ENCODE data around the gene TMEM259. TPM values are rescaled to one million over a fixed set of nuclear protein-coding genes. Genes with fewer than 3 reads are reported as not detected.
A peak's percentile ranks its signal among the peaks of the same experiment; 100 is the strongest.

TMEM259 gene
- total and polyA plus RNA-seq, 2 donors (not counting 1 experiment from before 2014, with no cell fraction given) = 373 to 607 TPM

- no peak for TF ChIP-seq EZH2 (IDR thresholded peaks at IDR 0.05; ENCODE audit: borderline replicate concordance, insufficient read depth, low read depth, low read length, poor library complexity, severe bottlenecking)
- TF ChIP-seq, protein P1, sequence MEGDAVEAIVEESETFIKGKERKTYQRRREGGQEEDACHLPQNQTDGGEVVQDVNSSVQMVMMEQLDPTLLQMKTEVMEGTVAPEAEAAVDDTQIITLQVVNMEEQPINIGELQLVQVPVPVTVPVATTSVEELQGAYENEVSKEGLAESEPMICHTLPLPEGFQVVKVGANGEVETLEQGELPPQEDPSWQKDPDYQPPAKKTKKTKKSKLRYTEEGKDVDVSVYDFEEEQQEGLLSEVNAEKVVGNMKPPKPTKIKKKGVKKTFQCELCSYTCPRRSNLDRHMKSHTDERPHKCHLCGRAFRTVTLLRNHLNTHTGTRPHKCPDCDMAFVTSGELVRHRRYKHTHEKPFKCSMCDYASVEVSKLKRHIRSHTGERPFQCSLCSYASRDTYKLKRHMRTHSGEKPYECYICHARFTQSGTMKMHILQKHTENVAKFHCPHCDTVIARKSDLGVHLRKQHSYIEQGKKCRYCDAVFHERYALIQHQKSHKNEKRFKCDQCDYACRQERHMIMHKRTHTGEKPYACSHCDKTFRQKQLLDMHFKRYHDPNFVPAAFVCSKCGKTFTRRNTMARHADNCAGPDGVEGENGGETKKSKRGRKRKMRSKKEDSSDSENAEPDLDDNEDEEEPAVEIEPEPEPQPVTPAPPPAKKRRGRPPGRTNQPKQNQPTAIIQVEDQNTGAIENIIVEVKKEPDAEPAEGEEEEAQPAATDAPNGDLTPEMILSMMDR (IDR thresholded peaks at IDR 0.05) = no peak
- Mint-ChIP-seq H3K4me1 (peaks cover 28% of the 10 kb centered on the region), H3K9me3 (ENCODE audit: insufficient read depth) (no peaks in the 10 kb centered on the region), H3K4me3 (peak overlapping the region; percentile 94), H3K27ac (peak overlapping the region; percentile 91), H3K27me3 (no peaks in the 10 kb centered on the region)
- 2% methylated on average over 44 of the region's 58 CpGs for WGBS (ENCODE audit: insufficient coverage)
- ATAC-seq (ENCODE audit: low read depth) = peak; percentile 42
- Histone ChIP-seq H3K9me3 (ENCODE audit: control extremely low read depth in 1 of 3, control insufficient read depth in 2 of 3, insufficient read depth in 1 of 3, low read length in 2 of 3) (no peaks in the 10 kb centered on the region), H3K79me2 (ENCODE audit: control insufficient read depth, insufficient read depth, low read length) (peaks cover 65% of the 10 kb centered on the region), H3K4me1 (ENCODE audit: control insufficient read depth in 2 of 2, insufficient read depth in 2 of 2, low read length in 2 of 2) (peaks cover 16 to 29% of the 10 kb centered on the region in 2 donors), H3K9ac (ENCODE audit: low read length) (peak overlapping the region; percentile 87), H3K4me2 (replicated peaks; ENCODE audit: low read depth, low read length, poor library complexity, severe bottlenecking) (peak overlapping the region; percentile 91), H3K27me3 (replicated peaks in 1 of 4; ENCODE audit: control extremely low read depth in 1 of 4, control insufficient read depth in 3 of 4, insufficient read depth in 4 of 4, low read length in 3 of 4) (no peaks in the 10 kb centered on the region), H3K27ac (ENCODE audit: low read length in 2 of 2) (peak overlapping the region; percentile 44 to 85), H3K36me3 (replicated peaks in 1 of 2; ENCODE audit: control extremely low read depth in 1 of 2, control insufficient read depth in 1 of 2, extremely low read depth in 1 of 2, insufficient read depth in 2 of 2, low read length in 1 of 2) (peaks cover 0 to 33% of the 10 kb centered on the region in 2 experiments), H4K20me1 (ENCODE audit: control insufficient read depth, insufficient read depth, low read length, poor library complexity, severe bottlenecking) (peaks cover 65% of the 10 kb centered on the region), H2AFZ (ENCODE audit: insufficient read depth, low read depth, low read length, poor library complexity, severe bottlenecking) (peak overlapping the region; percentile 33), H3K4me3 (ENCODE audit: control extremely low read depth in 1 of 5, extremely low read depth in 1 of 5, insufficient read depth in 1 of 5, low read depth in 2 of 5, low read length in 4 of 5) (peak overlapping the region; percentile 60 to 99 (median 87))
- DNase-seq = peak; percentile 65
- ChIA-PET CTCF (interaction anchor here (0.9 to 3.9 kb wide), 9 partner anchors 9 to 216 kb away, joined by 3 to 16 read pairs (median 9); partner anchors contain the start of genes ABCA7, ARHGAP45 and WDR18), POLR2A (interaction anchor here (0.5 to 6.9 kb wide), 14 partner anchors 10 to 300 kb away, joined by 3 to 91 read pairs (median 6); partner anchors contain the start of genes ABCA7 and ARHGAP45)
- intact Hi-C loops (cut with micrococcal nuclease) = loop anchor here (10.0 kb wide), 1 partner anchor 217 kb away; the partner anchor contains the start of genes ATP5F1D and MIDN
These were observed 7.4 kb upstream of the TMEM259 start for GRCh38 chr19:1028062-1028926.
